ENCODE data around the gene TMEM214. TPM values are rescaled to one million over a fixed set of nuclear protein-coding genes. Genes with fewer than 3 reads are reported as not detected.

TMEM214 gene
- total RNA-seq (2022; extraction: Qiagen RNA extraction) = 54.2 to 72.9 TPM (median 69.3 TPM) in 5 replicates

GRCh38 chr2:27032495-27033252 lies at the start of gene TMEM214:
Gene TMEM214, plus strand, starts transcription at chr2:27032965. Its CDS starts 51 bp downstream, at chr2:27033016.

GRCh38 chr2:27050996-27051901 lies 18.5 kb downstream of the TMEM214 start, which contains the start of gene AGBL5:
Gene AGBL5, plus strand, starts transcription at chr2:27051668. Its CDS starts 1,291 bp downstream, at chr2:27052959.

GRCh38 chr2:27071277-27071989 lies 38.7 kb downstream of the TMEM214 start, which contains the start of gene OST4:
Gene OST4, minus strand, starts transcription at chr2:27071654.

GRCh38 chr2:27078267-27079194 lies 45.8 kb downstream of the TMEM214 start, which contains the start of gene EMILIN1:
Gene EMILIN1, plus strand, starts transcription at chr2:27078615. Its CDS starts 451 bp downstream, at chr2:27079066.

GRCh38 chr2:27086724-27087593 lies 54.2 kb downstream of the TMEM214 start, which contains the start of gene KHK:
Gene KHK, plus strand, starts transcription at chr2:27086772. Its CDS starts 488 bp downstream, at chr2:27087260.

Other genes with a start within 250 kb of the TMEM214 start
- gene CENPA, start 246.9 kb upstream of the TMEM214 start, total RNA-seq (2022; extraction: Qiagen RNA extraction) = 48.7 to 57.9 TPM (median 55.8 TPM) in 5 replicates
- 3.8 to 6.8 TPM (median 5.0 TPM) in 5 replicates for gene DPYSL5, start 184.8 kb upstream of the TMEM214 start, total RNA-seq (2022; extraction: Qiagen RNA extraction)
- gene MAPRE3, start 62.3 kb upstream of the TMEM214 start, total RNA-seq (2022; extraction: Qiagen RNA extraction) = 12.2 to 14.0 TPM (median 12.7 TPM) in 5 replicates
- gene AGBL5, start 18.7 kb downstream of the TMEM214 start, total RNA-seq (2022; extraction: Qiagen RNA extraction) = 30.0 to 34.0 TPM (median 32.4 TPM) in 5 replicates
- gene OST4, start 38.7 kb downstream of the TMEM214 start, total RNA-seq (2022; extraction: Qiagen RNA extraction) = 543 to 595 TPM (median 559 TPM) in 5 replicates
- 0.37 to 0.50 TPM (median 0.47 TPM) in 5 replicates for gene EMILIN1, start 45.6 kb downstream of the TMEM214 start, total RNA-seq (2022; extraction: Qiagen RNA extraction)
- gene KHK, start 53.8 kb downstream of the TMEM214 start, total RNA-seq (2022; extraction: Qiagen RNA extraction) = 7.5 to 11.0 TPM (median 9.5 TPM) in 5 replicates
- 7.2 to 8.5 TPM (median 7.7 TPM) in 5 replicates for gene CGREF1, start 86.2 kb downstream of the TMEM214 start, total RNA-seq (2022; extraction: Qiagen RNA extraction)
- gene ABHD1, start 90.8 kb downstream of the TMEM214 start, total RNA-seq (2022; extraction: Qiagen RNA extraction) = 1.2 to 1.8 TPM (median 1.3 TPM) in 5 replicates
- 52.9 to 69.5 TPM (median 65.0 TPM) in 5 replicates for gene PREB, start 101.7 kb downstream of the TMEM214 start, total RNA-seq (2022; extraction: Qiagen RNA extraction)
- gene PRR30, start 106.4 kb downstream of the TMEM214 start, total RNA-seq (2022; extraction: Qiagen RNA extraction) = not detected in 5 replicates
- gene TCF23, start 116.0 kb downstream of the TMEM214 start, total RNA-seq (2022; extraction: Qiagen RNA extraction) = not detected in 5 replicates
- gene ATRAID, start 179.1 kb downstream of the TMEM214 start, total RNA-seq (2022; extraction: Qiagen RNA extraction) = 208 to 219 TPM (median 213 TPM) in 5 replicates
- 68.6 to 73.0 TPM (median 71.5 TPM) in 5 replicates for gene SLC5A6, start 179.3 kb downstream of the TMEM214 start, total RNA-seq (2022; extraction: Qiagen RNA extraction)
- 58.1 to 68.9 TPM (median 65.2 TPM) in 5 replicates for gene CAD, start 184.4 kb downstream of the TMEM214 start, total RNA-seq (2022; extraction: Qiagen RNA extraction)
- gene SLC30A3, start 230.1 kb downstream of the TMEM214 start, total RNA-seq (2022; extraction: Qiagen RNA extraction) = 2.4 to 4.1 TPM (median 3.9 TPM) in 5 replicates
- not detected in 5 replicates for gene DNAJC5G, start 242.5 kb downstream of the TMEM214 start, total RNA-seq (2022; extraction: Qiagen RNA extraction)
- gene TRIM54, start 249.5 kb downstream of the TMEM214 start, total RNA-seq (2022; extraction: Qiagen RNA extraction) = 0.45 to 0.71 TPM (median 0.61 TPM) in 5 replicates

Measured in A549 treated with CORT108297 at 1 μM for 4 hours (cell line).